ENCODE measurements around the gene LOC128125822.

LOC128125822 gene

DNA sequence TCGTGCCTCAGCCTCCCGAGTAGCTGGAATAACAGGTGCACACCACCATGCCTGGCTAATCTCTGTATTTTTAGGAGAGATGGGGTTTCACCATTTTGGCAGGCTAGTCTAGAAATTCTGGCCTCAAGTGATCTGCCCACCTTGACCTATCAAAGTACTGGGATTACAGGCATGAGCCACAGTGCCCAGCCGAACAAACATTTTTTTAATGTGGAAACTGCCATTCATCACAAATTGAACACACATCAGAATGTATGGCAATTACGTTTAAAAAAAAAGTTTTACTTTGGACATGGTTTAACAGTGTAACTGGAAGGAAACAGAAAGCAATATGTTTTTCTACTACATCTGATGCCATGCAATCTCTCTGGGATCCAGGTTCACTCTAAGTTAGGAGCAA is 38.3 kb upstream of the LOC128125822 start:
- H3K79me2 ChIP-seq (ENCODE audit: insufficient read depth, low read length) = no peaks in the 10 kb centered on the region
- no peaks in the 10 kb centered on the region for H3K27me3 ChIP-seq (ENCODE audit: low read length)
- H3K27ac ChIP-seq (ENCODE audit: low read depth, low read length) = no peak overlapping the region
- no peak overlapping the region for H3K4me2 ChIP-seq (ENCODE audit: low read depth, low read length, poor library complexity, severe bottlenecking)
- no peak overlapping the region for H2AFZ ChIP-seq (ENCODE audit: low read depth, low read length, severe bottlenecking)
- H3K4me3 ChIP-seq (ENCODE audit: insufficient read depth, low read length, poor library complexity, severe bottlenecking) = no peak overlapping the region
- no peak overlapping the region for H3K9ac ChIP-seq (ENCODE audit: low read length)
- TF ChIP-seq, protein P1, sequence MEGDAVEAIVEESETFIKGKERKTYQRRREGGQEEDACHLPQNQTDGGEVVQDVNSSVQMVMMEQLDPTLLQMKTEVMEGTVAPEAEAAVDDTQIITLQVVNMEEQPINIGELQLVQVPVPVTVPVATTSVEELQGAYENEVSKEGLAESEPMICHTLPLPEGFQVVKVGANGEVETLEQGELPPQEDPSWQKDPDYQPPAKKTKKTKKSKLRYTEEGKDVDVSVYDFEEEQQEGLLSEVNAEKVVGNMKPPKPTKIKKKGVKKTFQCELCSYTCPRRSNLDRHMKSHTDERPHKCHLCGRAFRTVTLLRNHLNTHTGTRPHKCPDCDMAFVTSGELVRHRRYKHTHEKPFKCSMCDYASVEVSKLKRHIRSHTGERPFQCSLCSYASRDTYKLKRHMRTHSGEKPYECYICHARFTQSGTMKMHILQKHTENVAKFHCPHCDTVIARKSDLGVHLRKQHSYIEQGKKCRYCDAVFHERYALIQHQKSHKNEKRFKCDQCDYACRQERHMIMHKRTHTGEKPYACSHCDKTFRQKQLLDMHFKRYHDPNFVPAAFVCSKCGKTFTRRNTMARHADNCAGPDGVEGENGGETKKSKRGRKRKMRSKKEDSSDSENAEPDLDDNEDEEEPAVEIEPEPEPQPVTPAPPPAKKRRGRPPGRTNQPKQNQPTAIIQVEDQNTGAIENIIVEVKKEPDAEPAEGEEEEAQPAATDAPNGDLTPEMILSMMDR (IDR thresholded peaks at IDR 0.05; ENCODE audit: insufficient read depth, low read length, poor library complexity, severe bottlenecking) = no peak
- H3K9me2 ChIP-seq (replicated peaks; ENCODE audit: insufficient read depth, low read length) = no peaks in the 10 kb centered on the region
- no peaks in the 10 kb centered on the region for H3K36me3 ChIP-seq (ENCODE audit: low read length)
- no peaks in the 10 kb centered on the region for H3F3A ChIP-seq (ENCODE audit: insufficient read depth)
- H4K20me1 ChIP-seq (ENCODE audit: low read depth, low read length) = no peaks in the 10 kb centered on the region
- no peaks in the 10 kb centered on the region for H3K9me3 ChIP-seq (ENCODE audit: insufficient read depth, low read length)

DNA sequence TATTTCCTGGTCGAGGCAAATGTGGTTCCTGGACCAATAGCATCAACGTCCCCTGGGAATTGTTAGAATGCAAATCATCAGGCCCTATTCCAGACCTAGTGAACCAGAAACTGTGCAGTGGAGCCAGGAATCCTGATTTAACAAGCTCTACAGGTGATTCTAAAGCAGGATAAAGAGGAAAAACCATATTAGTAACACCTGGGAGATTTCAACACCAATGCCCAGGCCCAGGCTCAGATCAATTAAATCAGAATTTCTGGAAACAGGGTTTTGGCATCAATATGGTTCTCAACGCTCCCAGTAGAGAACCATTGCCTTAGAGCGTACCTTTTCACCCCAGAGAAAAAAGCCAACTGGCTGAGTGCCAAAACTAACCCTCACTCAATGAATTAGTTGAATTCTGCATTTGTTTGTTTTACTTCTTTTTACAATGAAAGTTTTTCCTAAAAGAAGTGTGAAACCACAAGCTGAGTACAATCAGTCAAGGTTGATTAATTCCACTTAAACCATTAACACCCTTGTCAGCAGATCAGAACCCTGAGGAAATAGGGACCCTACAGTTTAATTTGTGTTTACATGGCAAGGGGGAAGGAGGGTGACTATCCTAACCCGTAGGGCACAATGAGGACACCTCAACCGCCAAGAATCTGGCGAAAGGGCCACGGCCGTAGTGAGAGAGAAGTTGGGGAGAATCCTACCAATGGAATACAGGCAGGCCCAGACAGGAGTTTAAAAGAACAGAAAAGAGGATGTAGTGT is 34.9 kb upstream of the LOC128125822 start:
- no peaks in the 10 kb centered on the region for H3F3A ChIP-seq (ENCODE audit: insufficient read depth)
- no peaks in the 10 kb centered on the region for H3K9me2 ChIP-seq (replicated peaks; ENCODE audit: insufficient read depth, low read length)
- no peaks in the 10 kb centered on the region for H3K36me3 ChIP-seq (ENCODE audit: low read length)
- H3K9me3 ChIP-seq (ENCODE audit: insufficient read depth, low read length) = no peaks in the 10 kb centered on the region
- no peaks in the 10 kb centered on the region for H3K79me2 ChIP-seq (ENCODE audit: insufficient read depth, low read length)
- H4K20me1 ChIP-seq (ENCODE audit: low read depth, low read length) = no peaks in the 10 kb centered on the region
- H3K4me3 ChIP-seq (ENCODE audit: insufficient read depth, low read length, poor library complexity, severe bottlenecking) = no peak overlapping the region
- H2AFZ ChIP-seq (ENCODE audit: low read depth, low read length, severe bottlenecking) = no peak overlapping the region
- no peak overlapping the region for H3K27ac ChIP-seq (ENCODE audit: low read depth, low read length)
- TF ChIP-seq, protein P1 (IDR thresholded peaks at IDR 0.05; ENCODE audit: insufficient read depth, low read length, poor library complexity, severe bottlenecking) = no peak
- TF ChIP-seq EZH2phosphoT487 (conservative IDR thresholded peaks at IDR 0.05; ENCODE audit: low read length) = no peak
- H3K9ac ChIP-seq (ENCODE audit: low read length) = no peak overlapping the region
- H3K4me2 ChIP-seq (ENCODE audit: low read depth, low read length, poor library complexity, severe bottlenecking) = no peak overlapping the region
- H3K27me3 ChIP-seq (ENCODE audit: low read length) = no peaks in the 10 kb centered on the region

DNA sequence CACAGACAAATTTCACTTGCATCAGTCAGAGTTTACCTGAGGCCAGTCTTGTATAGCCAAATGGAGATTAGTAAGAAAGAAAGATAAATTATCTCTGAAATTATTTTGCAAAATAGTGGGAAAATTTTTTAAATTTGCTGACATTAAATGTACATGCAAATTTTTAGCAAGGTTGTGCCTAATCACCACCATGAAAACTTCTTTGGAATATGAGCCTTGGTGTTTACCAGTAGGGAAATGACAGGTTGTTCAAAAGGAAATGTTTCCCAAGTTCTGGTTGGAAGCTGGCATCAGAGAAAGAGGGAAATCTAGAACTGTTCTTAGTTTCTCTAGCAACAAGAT is 34.4 kb upstream of the LOC128125822 start:
- no peaks in the 10 kb centered on the region for H4K20me1 ChIP-seq (ENCODE audit: low read depth, low read length)
- no peak for TF ChIP-seq EZH2phosphoT487 (conservative IDR thresholded peaks at IDR 0.05; ENCODE audit: low read length)
- TF ChIP-seq, protein P1 (IDR thresholded peaks at IDR 0.05; ENCODE audit: insufficient read depth, low read length, poor library complexity, severe bottlenecking) = no peak
- H3K9ac ChIP-seq (ENCODE audit: low read length) = no peak overlapping the region
- H3K9me2 ChIP-seq (replicated peaks; ENCODE audit: insufficient read depth, low read length) = no peaks in the 10 kb centered on the region
- H3K36me3 ChIP-seq (ENCODE audit: low read length) = no peaks in the 10 kb centered on the region
- H3K9me3 ChIP-seq (ENCODE audit: insufficient read depth, low read length) = no peaks in the 10 kb centered on the region
- H3K79me2 ChIP-seq (ENCODE audit: insufficient read depth, low read length) = no peaks in the 10 kb centered on the region
- H3K4me2 ChIP-seq (ENCODE audit: low read depth, low read length, poor library complexity, severe bottlenecking) = no peak overlapping the region
- no peaks in the 10 kb centered on the region for H3K27me3 ChIP-seq (ENCODE audit: low read length)
- H3F3A ChIP-seq (ENCODE audit: insufficient read depth) = no peaks in the 10 kb centered on the region
- no peak overlapping the region for H3K27ac ChIP-seq (ENCODE audit: low read depth, low read length)
- no peak overlapping the region for H2AFZ ChIP-seq (ENCODE audit: low read depth, low read length, severe bottlenecking)
- H3K4me3 ChIP-seq (ENCODE audit: insufficient read depth, low read length, poor library complexity, severe bottlenecking) = no peak overlapping the region

Data from SU-DHL-6 (cell line).